H1 (cell line): ENCODE data around the gene SHROOM3. TPM values are rescaled to one million over a fixed set of nuclear protein-coding genes. Genes with fewer than 3 reads are reported as not detected.

Source experiments
- CTCF ChIA-PET: fragments of 300-600 bp; sonication (Branson Sonifier 250); formaldehyde crosslinking; loops from one replicate; lab custom pipeline; 2021; ENCODE audit not compliant: partially characterized antibody; lab: Charles Lee
- POLR2A ChIA-PET: fragments of 300-600 bp; sonication (Branson Sonifier 250); formaldehyde crosslinking; loops from one replicate; lab custom pipeline; 2021; ENCODE audit warnings: inconsistent platforms; ENCODE audit not compliant: partially characterized antibody; lab: Charles Lee
- DNase-seq, 2 experiments: peaks; one replicate each; pipeline versions ENCODE4 v3.0.0 to v3.0.0-alpha.2; 2010 to 2022; ENCODE audit warnings: low spot score in 2 of 2, low read depth in 1 of 2, mixed read lengths in 1 of 2
- FAIRE-seq: peaks from 2 replicates; lab custom pipeline; 2011; peaks lifted over from hg19 to GRCh38; lab: Jason Lieb, UNC
- H2AFZ ChIP-seq: 2 replicates; pipeline ENCODE4 v1.8.1; 2012; ENCODE audit warnings: low read length, inconsistent platforms
- H2AK5ac ChIP-seq: 2 replicates; pipeline ENCODE4 v1.6.1; 2013; ENCODE audit warnings: low read depth, low read length
- H2BK120ac ChIP-seq: replicated peaks from 2 replicates; pipeline ENCODE3; 2013; ENCODE audit warnings: low read depth, low read length, inconsistent platforms
- H2BK12ac ChIP-seq: 2 replicates; pipeline ENCODE4 v1.6.1; 2013; ENCODE audit warnings: low read depth, low read length
- H2BK15ac ChIP-seq: 2 replicates; pipeline ENCODE4 v1.6.1; 2013; ENCODE audit warnings: low read length
- H2BK20ac ChIP-seq: 2 replicates; pipeline ENCODE4 v1.6.1; 2013; ENCODE audit warnings: low read length
- H2BK5ac ChIP-seq: 2 replicates; pipeline ENCODE4 v1.6.1; 2013; ENCODE audit warnings: low read depth, low read length
- H3K14ac ChIP-seq: 2 replicates; pipeline ENCODE4 v1.6.1; 2013; ENCODE audit warnings: inconsistent platforms; ENCODE audit not compliant: insufficient read length
- H3K18ac ChIP-seq: 2 replicates; pipeline ENCODE4 v1.6.1; 2013; ENCODE audit warnings: low read length; ENCODE audit errors: extremely low read depth
- H3K23ac ChIP-seq: 2 replicates; pipeline ENCODE4 v1.6.1; 2013; ENCODE audit warnings: inconsistent platforms; ENCODE audit not compliant: insufficient read length
- H3K23me2 ChIP-seq: 2 replicates; pipeline ENCODE4 v1.6.1; 2013; ENCODE audit warnings: low read depth, low read length
- H3K27ac ChIP-seq: 2 replicates; pipeline ENCODE4 v1.6.1; 2011; ENCODE audit warnings: low read depth, low read length, inconsistent platforms
- H3K27me3 ChIP-seq, 4 experiments: replicated peaks in 1 of 4; 1 replicate in 1 of 4; 2 replicates in 3 of 4; pipeline versions ENCODE4 v1.6.1 to v1.8.1; 2011 to 2013; ENCODE audit warnings: low read length in 3 of 4, mild to moderate bottlenecking in 3 of 4, inconsistent platforms in 2 of 4, mixed read lengths in 2 of 4, moderate library complexity in 1 of 4; ENCODE audit not compliant: control insufficient read depth in 3 of 4, insufficient read depth in 3 of 4; ENCODE audit errors: extremely low read depth in 1 of 4
- H3K36me3 ChIP-seq, 4 experiments: 2 replicates each; pipeline versions ENCODE4 v1.6.1 to v1.8.1; 2011 to 2013; ENCODE audit warnings: mild to moderate bottlenecking in 4 of 4, low read length in 3 of 4, moderate library complexity in 2 of 4, control low read depth in 1 of 4, inconsistent platforms in 1 of 4; ENCODE audit not compliant: insufficient read depth in 4 of 4, control insufficient read depth in 2 of 4
- H3K4ac ChIP-seq: replicated peaks from 2 replicates; pipeline ENCODE3; 2013; ENCODE audit warnings: low read length, low read depth, mixed read lengths, inconsistent platforms; ENCODE audit not compliant: insufficient read length
- H3K4me1 ChIP-seq, 4 experiments: replicated peaks in 1 of 4; 1 replicate in 1 of 4; 2 replicates in 3 of 4; pipeline versions ENCODE4 v1.6.1 to v1.8.1; 2011 to 2013; ENCODE audit warnings: low read length in 3 of 4, inconsistent platforms in 2 of 4, mixed read lengths in 1 of 4; ENCODE audit not compliant: insufficient read depth in 4 of 4, control insufficient read depth in 3 of 4
- H3K4me2 ChIP-seq, 2 experiments: 2 replicates each; pipeline versions ENCODE4 v1.6.1 to v1.8.1; 2011 to 2013; ENCODE audit warnings: low read depth in 2 of 2, low read length in 2 of 2, control low read depth in 1 of 2, inconsistent platforms in 1 of 2, mild to moderate bottlenecking in 1 of 2; ENCODE audit not compliant: insufficient read depth in 1 of 2
- H3K4me3 ChIP-seq, 4 experiments: fragments of 200-600, 300-600 bp in 1 of 4; sonication (generic), shearing (Covaris generic), sonication (Bioruptor Twin) in 1 of 4; 2 replicates each; pipeline versions ENCODE4 v1.5.1 to v1.8.1; 2011 to 2016; ENCODE audit warnings: low read length in 4 of 4, low read depth in 3 of 4, control low read depth in 2 of 4, inconsistent platforms in 2 of 4, mild to moderate bottlenecking in 2 of 4, mixed read lengths in 1 of 4, moderate library complexity in 1 of 4; ENCODE audit not compliant: insufficient read depth in 2 of 4; ENCODE audit errors: extremely low read depth in 1 of 4
- H3K56ac ChIP-seq: replicated peaks from 2 replicates; pipeline ENCODE3; 2013; ENCODE audit warnings: low read depth, mild to moderate bottlenecking, mixed read lengths, low read length, inconsistent platforms; ENCODE audit not compliant: insufficient read length
- H3K79me1 ChIP-seq: 2 replicates; pipeline ENCODE4 v1.6.1; 2013; ENCODE audit warnings: low read depth, low read length, control low read depth
- H3K79me2 ChIP-seq, 2 experiments: 2 replicates each; pipeline versions ENCODE4 v1.6.1 to v1.8.1; 2012 to 2013; ENCODE audit warnings: low read length in 2 of 2, mild to moderate bottlenecking in 2 of 2, inconsistent platforms in 1 of 2; ENCODE audit not compliant: insufficient read depth in 2 of 2, control insufficient read depth in 1 of 2
- H3K9ac ChIP-seq, 4 experiments: replicated peaks in 1 of 4; 1 replicate in 1 of 4; 2 replicates in 3 of 4; pipeline versions ENCODE4 v1.6.1 to v1.8.1; 2011 to 2013; ENCODE audit warnings: low read depth in 3 of 4, low read length in 3 of 4, control low read depth in 2 of 4, mild to moderate bottlenecking in 2 of 4, moderate library complexity in 2 of 4, inconsistent platforms in 1 of 4; ENCODE audit errors: extremely low read depth in 1 of 4
- H3K9me3 ChIP-seq, 2 experiments: 2 replicates each; pipeline versions ENCODE4 v1.6.1 to v1.8.1; 2012 to 2013; ENCODE audit warnings: mild to moderate bottlenecking in 2 of 2, moderate library complexity in 2 of 2, control low read depth in 1 of 2, inconsistent platforms in 1 of 2, low read depth in 1 of 2, low read length in 1 of 2, mixed read lengths in 1 of 2; ENCODE audit not compliant: insufficient read depth in 2 of 2
- H4K20me1 ChIP-seq, 2 experiments: replicated peaks in 1 of 2; 2 replicates each; pipeline versions ENCODE3 to v1.8.1; 2011 to 2013; ENCODE audit warnings: inconsistent platforms in 2 of 2, low read length in 2 of 2, mild to moderate bottlenecking in 1 of 2; ENCODE audit not compliant: insufficient read depth in 2 of 2, control insufficient read depth in 1 of 2
- H4K5ac ChIP-seq: 2 replicates; pipeline ENCODE4 v1.6.1; 2013; ENCODE audit warnings: low read length, low read depth, mixed read lengths, inconsistent platforms; ENCODE audit not compliant: insufficient read length
- H4K8ac ChIP-seq: 2 replicates; pipeline ENCODE4 v1.8.0; 2013; ENCODE audit warnings: mild to moderate bottlenecking, moderate library complexity, low read length, inconsistent platforms; ENCODE audit not compliant: insufficient read depth; ENCODE audit errors: extremely low read depth
- H4K91ac ChIP-seq: replicated peaks from 2 replicates; pipeline ENCODE3; 2013; ENCODE audit warnings: low read length, mixed read lengths, inconsistent platforms; ENCODE audit not compliant: insufficient read length
- BCL11A ChIP-seq, 2 experiments: IDR thresholded peaks; one replicate each; pipeline ENCODE4 v1.6.1; 2011; ENCODE audit warnings: low read depth in 2 of 2, low read length in 2 of 2, mild to moderate bottlenecking in 2 of 2
- CTBP2 ChIP-seq: IDR thresholded peaks from 2 replicates; pipeline ENCODE4 v1.7.0; 2011; ENCODE audit warnings: borderline replicate concordance, mild to moderate bottlenecking, moderate library complexity, mixed read lengths, low read length; ENCODE audit not compliant: insufficient read depth, insufficient read length
- KDM5A ChIP-seq: fragments of 200-600 bp; IDR thresholded peaks from 2 replicates; pipeline ENCODE4 v1.7.1; 2012; ENCODE audit warnings: mild to moderate bottlenecking, low read length, inconsistent platforms, mixed read lengths
- MAFK ChIP-seq: IDR thresholded peaks from 2 replicates; pipeline ENCODE4 v1.6.1; 2012; ENCODE audit warnings: low read depth, mild to moderate bottlenecking, improper control_type of control experiment, low read length
- RXRA ChIP-seq: IDR thresholded peaks from 2 replicates; pipeline ENCODE4 v1.6.1; 2011; ENCODE audit warnings: low read depth, mild to moderate bottlenecking, low read length, moderate library complexity; ENCODE audit not compliant: insufficient read depth
- SP1 ChIP-seq: IDR thresholded peaks from 2 replicates; pipeline ENCODE4 v1.6.1; 2011; ENCODE audit warnings: low read depth, low read length
- SP2 ChIP-seq: IDR thresholded peaks from 2 replicates; pipeline ENCODE4 v1.6.1; 2012; ENCODE audit warnings: mild to moderate bottlenecking, low read length, inconsistent platforms
- TBP ChIP-seq: IDR thresholded peaks from 2 replicates; pipeline ENCODE4 v1.6.1; 2011; ENCODE audit warnings: low read depth, low read length, improper control_type of control experiment
- ZNF274 ChIP-seq: IDR thresholded peaks from 2 replicates; pipeline ENCODE4 v1.7.0; 2012; ENCODE audit warnings: low read length, borderline replicate concordance; ENCODE audit errors: extremely low read depth
- WGBS, 2 experiments: shearing (Covaris generic) in 1 of 2; methylation state at CpG; one replicate each; pipeline versions ENCODE4 v1.1.6 to v1.1.7; 2013 to 2015; ENCODE audit warnings: low lambda C conversion rate in 2 of 2, mixed read lengths in 2 of 2, inconsistent platforms in 1 of 2, low coverage in 1 of 2, missing lambda C conversion rate in 1 of 2; ENCODE audit not compliant: insufficient replicate concordance in 2 of 2, insufficient coverage in 1 of 2, insufficient read length in 1 of 2; ENCODE audit errors: extremely low coverage in 1 of 2, missing lambda C conversion rate in 1 of 2; 5-methylcytosine and 5-hydroxymethylcytosine counted together
- polyA plus RNA-seq, 7 experiments: library from polyadenylated mRNA; depleted of rRNA in 3 of 7; stranded (reverse) in 5 of 7; unstranded in 2 of 7; fragments of >200 nt in 5 of 7; fragments of 200-250 nt in 2 of 7; gene quantifications; 1 replicate in 5 of 7; 2 replicates in 1 of 7; 4 replicates in 1 of 7; pipeline versions ENCODE4 v1.2.1 to v1.2.3, GENCODE V29; 2011 to 2013; ENCODE audit warnings: missing spikeins in 2 of 7, mixed read lengths in 2 of 7
- total RNA-seq: library from RNA; stranded (reverse); fragmentation: NEBNext Ultra II Directional; extraction: Animal tissue kit (Norgen Biotek cat#: 25700); gene quantifications from 2 replicates; pipeline ENCODE4 v1.2.1, GENCODE V29; 2021

Gene SHROOM3
- total and polyA plus RNA-seq, 2 of the 8 experiments (the other 6 are each of a cell fraction or from before 2014, with no cell fraction given): 15.8 to 34.0 TPM

DNA sequence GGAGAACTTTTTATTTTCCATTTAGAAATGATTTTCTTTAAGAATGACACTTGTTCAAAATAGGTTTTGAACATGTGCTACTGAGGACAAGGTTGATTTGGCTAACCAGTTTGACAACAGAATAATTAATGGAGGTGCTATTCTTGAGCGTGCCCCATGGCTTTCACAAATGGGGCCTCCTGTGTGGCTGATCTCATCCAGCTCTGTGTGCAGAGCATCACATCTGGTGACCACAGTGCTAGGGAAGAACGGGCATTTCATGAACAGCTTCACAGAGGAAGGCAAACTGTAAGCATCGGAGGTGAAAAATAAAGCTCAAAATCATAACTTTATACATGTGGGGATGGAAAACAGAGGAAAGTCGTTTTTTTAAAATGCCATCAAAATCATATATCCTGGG lies 314.3 kb downstream of the SHROOM3 start:
- H3K18ac ChIP-seq: no peak overlapping the region
- H3K56ac ChIP-seq: no peak overlapping the region
- no peak overlapping the region for H3K4me3 ChIP-seq
- no peak overlapping the region for H2AK5ac ChIP-seq
- WGBS, 2 experiments: 92% methylated on average over 4 of the region's 4 CpGs; no CpG with 5 or more reads in 1 of the 2 experiments
- no peak overlapping the region for H2BK120ac ChIP-seq
- H4K8ac ChIP-seq: no peak overlapping the region
- no peak overlapping the region for H3K14ac ChIP-seq
- no peak overlapping the region for H4K91ac ChIP-seq
- no peaks in the 10 kb centered on the region for H3K23me2 ChIP-seq
- no peak overlapping the region for H3K27ac ChIP-seq
- no peaks in the 10 kb centered on the region for H3K27me3 ChIP-seq
- DNase-seq (no peak), FAIRE-seq (no peak)
- no peak overlapping the region for H3K23ac ChIP-seq
- H4K5ac ChIP-seq: no peak overlapping the region
- H2AFZ ChIP-seq: no peak overlapping the region
- H2BK12ac ChIP-seq: no peak overlapping the region
- ChIA-PET CTCF (interaction anchor here (0.6 to 1.3 kb wide), 8 partner anchors 9 to 265 kb away, joined by 3 to 8 read pairs (median 3); no protein-coding TSS in a partner anchor), POLR2A (no interaction called here)
- H3K9me3 ChIP-seq: 0 out of 4 replicates have a peak, but pooled peaks cover 0 to 3% of the 10 kb centered on the region in 2 experiments
- no peak overlapping the region for H2BK20ac ChIP-seq
- H3K4me1 ChIP-seq: 0 out of 7 replicates have a peak, but pooled peaks cover 0 to 2% (median 0%) of the 10 kb centered on the region in 4 experiments
- no peak overlapping the region for H3K9ac ChIP-seq
- H3K79me1 ChIP-seq: no peaks in the 10 kb centered on the region
- peaks cover 0 to 1% of the 10 kb centered on the region in 2 experiments for H4K20me1 ChIP-seq
- H2BK5ac ChIP-seq: no peak overlapping the region
- no peak overlapping the region for H3K4ac ChIP-seq
- H3K36me3 ChIP-seq: peaks cover 0 to 27% (median 14%) of the 10 kb centered on the region in 4 experiments; a peak in 6 of 8 replicates
- no peak overlapping the region for H2BK15ac ChIP-seq
- TF ChIP-seq SP1: no peak
- TF ChIP-seq TBP: no peak
- TF ChIP-seq RXRA: no peak
- TF ChIP-seq KDM5A: no peak
- no peak for TF ChIP-seq CTBP2
- TF ChIP-seq MAFK: no peak
- no peak for TF ChIP-seq ZNF274
- no peak for TF ChIP-seq SP2
- TF ChIP-seq BCL11A (IDR thresholded peaks at IDR 0.05; ENCODE audit: low read depth in 2 of 2, low read length in 2 of 2): no peak
- H3K79me2 ChIP-seq: no peaks in the 10 kb centered on the region
- no peak overlapping the region for H3K4me2 ChIP-seq
